PC-3 (cell line): Measurements from ENCODE around the gene TMEM98. TPM values are rescaled to one million over a fixed set of nuclear protein-coding genes. Genes with fewer than 3 reads are reported as not detected.

ENCODE experiments used
- ATAC-seq: fragments of 200-7000 bp; cut with Tn5 transposase; 2 replicates; pipeline ENCODE4 v1.9.1; 2020; ENCODE audit warnings: mild to moderate bottlenecking, moderate library complexity
- BruUV-seq: library from RNA; stranded (reverse); fragments of 400-500 nt; replicated peaks from 2 replicates; lab custom pipeline; 2021; lab: Mats Ljungman, UMichigan
- CTCF ChIA-PET: fragments of 300-600 bp; sonication (Branson Sonifier 250); formaldehyde crosslinking; loops from one replicate; lab custom pipeline; 2022; ENCODE audit warnings: antibody characterized with exemption; lab: Charles Lee
- POLR2A ChIA-PET: fragments of 300-600 bp; sonication (Branson Sonifier 250); formaldehyde crosslinking; loops from one replicate; lab custom pipeline; 2022; ENCODE audit warnings: antibody characterized with exemption; ENCODE audit not compliant: unreplicated experiment; lab: Charles Lee
- DNase-seq: peaks from one replicate; pipeline ENCODE4 v3.0.0-alpha.2; 2015
- H2AFZ ChIP-seq: fragments of 300-600 bp; sonication (generic); 2 replicates; pipeline ENCODE4 v1.6.0; 2016; ENCODE audit warnings: antibody characterized with exemption, low read length
- H3F3A ChIP-seq: fragments of 300-600 bp; sonication (generic); one replicate; pipeline ENCODE4 v1.6.0; 2017; ENCODE audit warnings: antibody characterized with exemption, low read length, control low read depth, mild to moderate bottlenecking; ENCODE audit not compliant: unreplicated experiment
- H3K27ac ChIP-seq: fragments of 300-600 bp; sonication (generic); 2 replicates; pipeline ENCODE4 v1.5.1; 2016; ENCODE audit warnings: mild to moderate bottlenecking, low read length
- H3K27me3 ChIP-seq: fragments of 300-600 bp; sonication (generic); 2 replicates; pipeline ENCODE4 v1.6.1; 2016; ENCODE audit warnings: low read length, mixed read lengths
- H3K36me3 ChIP-seq: fragments of 300-600 bp; sonication (generic); 2 replicates; pipeline ENCODE4 v1.6.1; 2016; ENCODE audit warnings: low read depth, mixed run types, low read length, mixed read lengths
- H3K4me1 ChIP-seq: fragments of 300-600 bp; sonication (generic); 2 replicates; pipeline ENCODE4 v1.5.1; 2016; ENCODE audit warnings: low read length; ENCODE audit not compliant: insufficient read depth
- H3K4me2 ChIP-seq: fragments of 300-600 bp; sonication (generic); 2 replicates; pipeline ENCODE4 v1.6.0; 2016; ENCODE audit warnings: low read length
- H3K4me3 ChIP-seq: fragments of 300-600 bp; sonication (generic); 2 replicates; pipeline ENCODE4 v1.5.1; 2016; ENCODE audit warnings: mild to moderate bottlenecking, low read length, mixed read lengths
- H3K79me2 ChIP-seq: fragments of 300-600 bp; sonication (generic); 2 replicates; pipeline ENCODE4 v1.6.1; 2017; ENCODE audit warnings: low read length, mixed read lengths
- H3K9ac ChIP-seq: fragments of 300-600 bp; sonication (generic); 2 replicates; pipeline ENCODE4 v1.6.0; 2016; ENCODE audit warnings: mild to moderate bottlenecking, low read length
- H3K9me2 ChIP-seq: fragments of 300-600 bp; sonication (generic); replicated peaks from 2 replicates; pipeline ENCODE4 v1.6.1; 2016; ENCODE audit warnings: mixed run types, low read length, mixed read lengths
- H3K9me3 ChIP-seq: fragments of 300-600 bp; sonication (generic); 2 replicates; pipeline ENCODE4 v1.6.1; 2016; ENCODE audit warnings: low read length, mixed read lengths
- H4K20me1 ChIP-seq: fragments of 300-600 bp; sonication (generic); 2 replicates; pipeline ENCODE4 v1.6.1; 2016; ENCODE audit warnings: low read length, mixed read lengths
- EZH2 ChIP-seq: fragments of 300-600 bp; sonication (generic); IDR thresholded peaks from one replicate; pipeline ENCODE4 v1.6.1; 2017; ENCODE audit warnings: antibody characterized with exemption, mild to moderate bottlenecking, low read length; ENCODE audit not compliant: unreplicated experiment
- EZH2phosphoT487 ChIP-seq: fragments of 300-600 bp; sonication (generic); IDR thresholded peaks from 2 replicates; pipeline ENCODE4 v1.6.1; 2018; ENCODE audit warnings: mild to moderate bottlenecking, antibody characterized with exemption, low read length, borderline replicate concordance
- intact Hi-C: fragments of 100-400 bp; cut with micrococcal nuclease; formaldehyde crosslinking; loops from 2 replicates; pipeline ENCODE4 v1.9.0; 2023
- total RNA-seq: library from RNA; depleted of rRNA; stranded (reverse); fragments of >200 nt; gene quantifications from 2 replicates; pipeline ENCODE4 v1.2.3, GENCODE V29; 2014
- TF ChIP-seq, protein P1 (sequence below): fragments of 300-600 bp; sonication (generic); conservative IDR thresholded peaks from 2 replicates; pipeline ENCODE4 v1.5.1; 2017; ENCODE audit warnings: antibody characterized with exemption, low read depth, mild to moderate bottlenecking, low read length

TMEM98 gene
- total RNA-seq, 1 experiment from 2014 or later, result 59.4 TPM

DNA sequence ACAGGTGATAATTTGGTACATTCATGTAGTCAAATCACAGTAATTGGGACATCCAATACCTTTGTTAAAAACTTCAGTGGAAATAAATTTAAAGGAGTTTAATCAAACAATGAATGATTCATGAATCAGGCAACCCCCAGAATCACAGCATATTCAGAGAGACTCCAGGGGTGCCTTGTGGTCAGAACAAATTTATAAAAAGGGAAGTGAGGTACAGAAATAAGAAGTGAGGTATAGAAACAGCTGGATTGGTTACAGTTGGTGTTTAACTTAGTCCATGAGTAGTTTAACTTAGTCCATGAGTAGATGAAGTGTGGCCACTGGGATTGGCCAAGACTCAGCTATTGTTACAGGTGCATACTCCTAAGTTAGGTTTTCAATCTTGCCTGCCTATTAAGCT is 25.1 kb downstream of the TMEM98 start:
- H3K79me2 ChIP-seq, result no peaks in the 10 kb centered on the region

DNA sequence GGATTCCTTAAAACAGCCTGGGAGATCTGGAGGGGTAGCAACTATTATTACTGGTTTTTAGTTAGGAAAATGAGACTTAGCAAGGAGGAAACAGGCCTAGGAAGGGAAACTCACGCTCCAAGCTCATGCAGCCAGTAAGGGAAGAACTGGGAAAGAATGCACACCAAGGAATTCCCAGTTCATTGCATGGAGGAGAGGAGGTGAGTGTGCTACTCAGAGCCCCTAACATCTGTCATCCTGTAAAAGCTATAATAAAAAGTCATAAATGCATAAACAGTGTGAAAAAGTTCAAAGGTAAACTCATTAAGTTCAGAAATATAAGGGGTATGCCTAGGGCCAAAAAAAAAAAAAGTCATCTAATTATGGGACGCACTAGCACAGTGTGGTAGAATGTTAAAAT is 25.9 kb downstream of the TMEM98 start:
- Histone ChIP-seq H4K20me1 (no peaks in the 10 kb centered on the region), H3K36me3 (no peaks in the 10 kb centered on the region), H3K27me3 (no peaks in the 10 kb centered on the region), H3K9me3 (no peaks in the 10 kb centered on the region), H3F3A (no peaks in the 10 kb centered on the region), H3K9me2 (no peaks in the 10 kb centered on the region), H3K79me2 (no peaks in the 10 kb centered on the region), H3K9ac (no peak overlapping the region), H2AFZ (no peak overlapping the region), H3K4me1 (no peaks in the 10 kb centered on the region), H3K4me3 (no peak overlapping the region), H3K4me2 (no peak overlapping the region), H3K27ac (no peak overlapping the region)
- ChIA-PET CTCF (no interaction called here), POLR2A (no interaction called here)
- TF ChIP-seq EZH2 (no peak), EZH2phosphoT487 (no peak)
- TF ChIP-seq, protein P1, sequence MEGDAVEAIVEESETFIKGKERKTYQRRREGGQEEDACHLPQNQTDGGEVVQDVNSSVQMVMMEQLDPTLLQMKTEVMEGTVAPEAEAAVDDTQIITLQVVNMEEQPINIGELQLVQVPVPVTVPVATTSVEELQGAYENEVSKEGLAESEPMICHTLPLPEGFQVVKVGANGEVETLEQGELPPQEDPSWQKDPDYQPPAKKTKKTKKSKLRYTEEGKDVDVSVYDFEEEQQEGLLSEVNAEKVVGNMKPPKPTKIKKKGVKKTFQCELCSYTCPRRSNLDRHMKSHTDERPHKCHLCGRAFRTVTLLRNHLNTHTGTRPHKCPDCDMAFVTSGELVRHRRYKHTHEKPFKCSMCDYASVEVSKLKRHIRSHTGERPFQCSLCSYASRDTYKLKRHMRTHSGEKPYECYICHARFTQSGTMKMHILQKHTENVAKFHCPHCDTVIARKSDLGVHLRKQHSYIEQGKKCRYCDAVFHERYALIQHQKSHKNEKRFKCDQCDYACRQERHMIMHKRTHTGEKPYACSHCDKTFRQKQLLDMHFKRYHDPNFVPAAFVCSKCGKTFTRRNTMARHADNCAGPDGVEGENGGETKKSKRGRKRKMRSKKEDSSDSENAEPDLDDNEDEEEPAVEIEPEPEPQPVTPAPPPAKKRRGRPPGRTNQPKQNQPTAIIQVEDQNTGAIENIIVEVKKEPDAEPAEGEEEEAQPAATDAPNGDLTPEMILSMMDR, result no peak
- intact Hi-C loops, result no loop called here
- DNase-seq, result no peak
- no TSS peak for BruUV-seq
- no peak for ATAC-seq

More for the DNA sequence above, 25.1 kb downstream of the TMEM98 start:
- DNase-seq (no peak), ATAC-seq (no peak)
- no peaks in the 10 kb centered on the region for H3K4me1 ChIP-seq
- no peaks in the 10 kb centered on the region for H3K36me3 ChIP-seq
- H3K9ac ChIP-seq, result no peak overlapping the region
- H3K4me3 ChIP-seq, result no peak overlapping the region
- TF ChIP-seq EZH2 (no peak), EZH2phosphoT487 (no peak)
- TF ChIP-seq, protein P1, result no peak
- no peak overlapping the region for H3K27ac ChIP-seq
- H3K9me2 ChIP-seq, result no peaks in the 10 kb centered on the region
- H4K20me1 ChIP-seq, result no peaks in the 10 kb centered on the region
- no peaks in the 10 kb centered on the region for H3K27me3 ChIP-seq
- BruUV-seq, result no TSS peak
- intact Hi-C loops, result no loop called here
- H2AFZ ChIP-seq, result no peak overlapping the region
- H3F3A ChIP-seq, result no peaks in the 10 kb centered on the region
- POLR2A ChIA-PET, result no interaction called here
- H3K9me3 ChIP-seq, result no peaks in the 10 kb centered on the region
- CTCF ChIA-PET, result no interaction called here
- no peak overlapping the region for H3K4me2 ChIP-seq

DNA sequence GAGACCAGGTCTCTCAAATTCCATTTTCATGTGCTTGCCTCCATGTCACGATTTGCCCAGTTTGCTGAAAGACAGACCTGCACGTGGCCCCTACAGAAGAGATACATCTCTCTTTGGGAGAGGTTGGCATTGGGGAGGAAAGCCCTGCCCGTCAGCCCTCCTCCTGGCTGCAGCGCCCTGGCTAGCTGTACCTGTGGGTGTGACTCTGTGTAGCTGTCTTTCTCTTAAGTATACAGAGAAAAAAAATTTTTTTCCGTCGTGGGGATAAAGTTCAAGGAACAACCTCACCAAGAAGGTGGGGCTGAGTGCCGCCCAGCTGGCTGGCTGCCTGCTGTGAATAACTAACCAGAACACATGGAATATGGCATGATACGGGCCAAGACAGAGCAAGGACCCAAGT is 26.5 kb downstream of the TMEM98 start:
- no peak for ATAC-seq
- Histone ChIP-seq H3K4me1 (no peaks in the 10 kb centered on the region), H3K4me3 (no peak overlapping the region), H3K79me2 (no peaks in the 10 kb centered on the region), H3K36me3 (no peaks in the 10 kb centered on the region), H3K4me2 (no peak overlapping the region), H2AFZ (no peak overlapping the region), H3F3A (no peaks in the 10 kb centered on the region), H3K9me2 (no peaks in the 10 kb centered on the region), H3K27me3 (no peaks in the 10 kb centered on the region), H3K9me3 (no peaks in the 10 kb centered on the region), H3K27ac (no peak overlapping the region), H3K9ac (no peak overlapping the region), H4K20me1 (no peaks in the 10 kb centered on the region)
- no TSS peak for BruUV-seq
- TF ChIP-seq EZH2phosphoT487 (no peak), EZH2 (no peak)
- TF ChIP-seq, protein P1, result no peak
- intact Hi-C loops, result no loop called here
- no peak for DNase-seq
- CTCF ChIA-PET, result no interaction called here
- POLR2A ChIA-PET, result no interaction called here
